HepG2 (cell line): ENCODE data around the gene HERC4.

Experiments
- AFF4 ChIP-seq: sonication (generic); formaldehyde crosslinking; IDR thresholded peaks from 2 replicates; pipeline ENCODE4 v1.4.0; 2020; ENCODE audit warnings: missing genetic modification reagents
- CREB1 ChIP-seq, 2 experiments: fragments of 450-650 bp in 1 of 2; IDR thresholded peaks; 2 replicates each; pipeline ENCODE4 v1.6.1; 2016 to 2017; ENCODE audit warnings: control low read depth in 1 of 2, mild to moderate bottlenecking in 1 of 2, missing compliant biosample characterization in 1 of 2, missing genetic modification characterization in 1 of 2
- POLR2AphosphoS5 ChIP-seq: IDR thresholded peaks from 2 replicates; pipeline ENCODE4 v1.6.1; 2012; ENCODE audit warnings: low read depth, low read length
- USF2 ChIP-seq, 2 experiments: sonication (generic) in 1 of 2; formaldehyde crosslinking in 1 of 2; IDR thresholded peaks; 2 replicates each; pipeline versions ENCODE4 v1.5.1 to v1.6.1; 2011 to 2020; ENCODE audit warnings: borderline replicate concordance in 1 of 2, low read depth in 1 of 2, low read length in 1 of 2, mild to moderate bottlenecking in 1 of 2, missing genetic modification reagents in 1 of 2, moderate library complexity in 1 of 2
- ZBTB1 ChIP-seq: sonication (generic); formaldehyde crosslinking; IDR thresholded peaks from 2 replicates; pipeline ENCODE4 v1.4.0; 2020; ENCODE audit warnings: missing genetic modification reagents, borderline replicate concordance
- ZBTB7A ChIP-seq: sonication (generic); formaldehyde crosslinking; IDR thresholded peaks from 2 replicates; pipeline ENCODE4 v1.8.0; 2022; ENCODE audit warnings: mild to moderate bottlenecking, missing genetic modification reagents

- TF ChIP-seq ZBTB7A (no peak), ZBTB1 (CRISPR knock-in tag) (no peak), USF2 (IDR thresholded peaks at IDR 0.05; ENCODE audit: low read depth, low read length) (no peak), USF2 (CRISPR knock-in tag; IDR thresholded peaks at IDR 0.05; ENCODE audit: borderline replicate concordance) (no peak), CREB1 (IDR thresholded peaks at IDR 0.05) (no peak), CREB1 (CRISPR knock-in tag; IDR thresholded peaks at IDR 0.05) (no peak), AFF4 (CRISPR knock-in tag) (no peak), POLR2AphosphoS5 (no peak)
These were observed 148.1 kb downstream of the HERC4 start for GRCh38 chr10:67926951-67927350.
